NCI-H510A (cell line): ENCODE results near the gene GFPT1.
A peak's percentile ranks its signal among the peaks of the same experiment; 100 is the strongest.
"Not testable (repeated sequence)": the region's sequence is repeated elsewhere in the genome, so short reads cannot be mapped to it uniquely, and the experiment has no call there.

ENCODE experiments used
- DNase-seq: peaks from one replicate; lab custom pipeline; 2025; lab: John Stamatoyannopoulos, UW

GFPT1 gene

GRCh38 chr2:69383176-69383812 lies 3.7 kb downstream of the GFPT1 start:
- DNase-seq, result no peak

- no peak for DNase-seq
These were observed 4.5 kb downstream of the GFPT1 start for GRCh38 chr2:69382547-69382946.

GRCh38 chr2:69381337-69381737 lies 5.7 kb downstream of the GFPT1 start:
- DNase-seq, result no peak

GRCh38 chr2:69380072-69380917 lies 6.7 kb downstream of the GFPT1 start:
- no peak for DNase-seq

GRCh38 chr2:69376403-69376802 lies 10.6 kb downstream of the GFPT1 start:
- DNase-seq, result no peak

GRCh38 chr2:69375494-69376353 lies 11.3 kb downstream of the GFPT1 start:
- DNase-seq, result peak; percentile 9

GRCh38 chr2:69372767-69373166 lies 14.3 kb downstream of the GFPT1 start:
- DNase-seq, result no peak

- no peak for DNase-seq
These were observed 17.2 kb downstream of the GFPT1 start for GRCh38 chr2:69369802-69370201.

GRCh38 chr2:69368588-69368987 lies 18.4 kb downstream of the GFPT1 start:
- no peak for DNase-seq

GRCh38 chr2:69359371-69359770 lies 27.7 kb downstream of the GFPT1 start:
- no peak for DNase-seq

- DNase-seq, result no peak
These were observed 28.1 kb downstream of the GFPT1 start for GRCh38 chr2:69358914-69359313.

- DNase-seq, result no peak
These were observed 30.6 kb downstream of the GFPT1 start for GRCh38 chr2:69356471-69356870.

GRCh38 chr2:69354976-69355375 lies 32.1 kb downstream of the GFPT1 start:
- not testable (repeated sequence) for DNase-seq

GRCh38 chr2:69353360-69353759 lies 33.7 kb downstream of the GFPT1 start:
- no peak for DNase-seq

- no peak for DNase-seq
These were observed 38.2 kb downstream of the GFPT1 start for GRCh38 chr2:69348781-69349180.

- DNase-seq, result no peak
These were observed 41.6 kb downstream of the GFPT1 start for GRCh38 chr2:69345434-69345833.

GRCh38 chr2:69344305-69344704 lies 42.7 kb downstream of the GFPT1 start:
- no peak for DNase-seq

GRCh38 chr2:69340101-69340775 lies 46.8 kb downstream of the GFPT1 start:
- no peak for DNase-seq

- no peak for DNase-seq
These were observed 51.7 kb downstream of the GFPT1 start for GRCh38 chr2:69335311-69335710.

GRCh38 chr2:69333352-69333751 lies 53.7 kb downstream of the GFPT1 start:
- DNase-seq, result no peak

GRCh38 chr2:69330781-69331180 lies 56.2 kb downstream of the GFPT1 start:
- DNase-seq, result no peak

GRCh38 chr2:69322631-69323030 lies 64.4 kb downstream of the GFPT1 start:
- no peak for DNase-seq
